ENCODE data around the gene TCF21.

DNA sequence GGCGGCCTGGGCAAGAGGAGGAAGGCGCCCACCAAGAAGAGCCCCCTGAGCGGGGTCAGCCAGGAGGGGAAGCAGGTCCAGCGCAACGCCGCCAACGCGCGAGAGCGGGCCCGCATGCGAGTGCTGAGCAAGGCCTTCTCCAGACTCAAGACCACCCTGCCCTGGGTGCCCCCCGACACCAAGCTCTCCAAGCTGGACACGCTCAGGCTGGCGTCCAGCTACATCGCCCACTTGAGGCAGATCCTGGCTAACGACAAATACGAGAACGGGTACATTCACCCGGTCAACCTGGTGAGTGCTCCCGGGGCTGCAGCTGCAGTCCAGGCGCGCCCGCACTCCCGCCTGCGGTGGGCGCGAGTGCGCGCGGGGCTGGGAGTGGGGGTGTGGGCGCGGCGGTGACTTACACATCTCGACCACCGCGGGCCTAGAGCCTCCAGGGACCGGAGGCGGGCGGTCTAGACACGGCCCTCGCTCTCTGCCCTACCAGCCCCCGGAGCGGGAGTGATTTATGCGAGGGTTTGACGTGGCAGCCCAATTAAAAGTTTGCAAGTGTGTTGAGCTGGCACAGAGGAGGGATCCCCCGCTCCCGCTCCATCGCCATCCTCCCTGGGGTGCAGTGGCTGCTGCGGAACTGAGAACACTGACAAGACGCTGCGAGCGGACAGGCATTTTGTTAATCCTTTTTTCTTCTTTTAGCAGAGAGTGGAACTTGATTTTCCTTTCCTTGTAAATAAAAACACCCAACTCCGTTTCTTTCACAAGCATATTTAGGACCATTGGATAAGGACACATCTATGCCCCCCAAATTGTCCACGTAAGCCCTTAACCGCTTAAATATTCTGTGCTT, 867 bp downstream of the TCF21 start:
- TF ChIP-seq CTCF (conservative IDR thresholded peaks at IDR 0.05; ENCODE audit: low read length) (no peak), EZH2phosphoT487 (IDR thresholded peaks at IDR 0.05; ENCODE audit: borderline replicate concordance) (no peak)
